ENCODE results near the gene CTIF. TPM values are rescaled to one million over a fixed set of nuclear protein-coding genes. Genes with fewer than 3 reads are reported as not detected.

The CTIF gene
- total RNA-seq, 4 donors from 2014 or later: 14.1 to 78.2 (median 18.4) TPM

DNA sequence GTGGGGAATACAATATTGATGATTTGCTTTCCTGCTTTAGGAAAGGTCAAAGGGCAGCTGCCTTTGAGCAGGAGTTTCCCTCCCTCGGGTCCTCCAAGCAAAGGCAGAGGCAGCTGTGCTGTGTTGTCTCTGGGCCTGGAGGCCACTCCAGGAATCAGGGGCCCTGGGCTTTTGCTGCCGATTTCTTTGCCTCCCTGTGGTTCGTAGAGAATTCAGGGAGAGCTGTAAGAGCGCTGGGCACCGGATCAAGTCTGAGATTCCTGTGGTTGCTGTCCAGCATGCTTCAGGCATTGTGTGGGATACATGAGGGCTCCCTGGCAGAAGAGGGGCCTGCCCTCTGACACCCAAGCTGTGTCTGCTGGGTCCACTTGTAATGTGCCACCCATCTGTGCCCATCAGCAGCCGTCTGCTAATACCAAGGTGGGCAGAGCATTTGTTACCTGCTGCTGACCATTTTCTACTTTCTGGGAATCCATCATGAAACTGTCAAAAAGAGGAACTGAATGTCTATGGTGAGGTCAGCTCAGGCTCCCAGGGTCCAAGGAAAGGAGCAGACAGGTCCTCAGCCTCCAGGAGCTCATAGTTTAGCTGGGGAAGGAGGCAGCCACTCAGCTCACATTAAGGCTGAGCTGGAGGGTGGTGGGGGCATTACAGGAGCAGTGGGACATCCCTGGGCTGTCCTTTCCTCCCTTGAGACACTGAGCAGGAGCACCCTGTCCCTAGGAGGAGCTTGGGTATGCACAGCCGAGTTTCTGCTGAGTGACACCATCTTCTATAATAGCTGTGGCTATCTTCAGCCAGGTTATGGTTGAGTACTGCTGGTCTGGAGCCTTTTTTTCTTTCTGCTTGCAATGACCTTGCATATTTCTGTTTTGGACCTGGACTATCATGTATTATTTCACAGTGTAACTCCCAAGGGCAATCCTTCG is 68.5 kb downstream of the CTIF start:
- no peak for DNase-seq
- H3K4me1 ChIP-seq: peaks cover 0 to 11% (median 2%) of the 10 kb centered on the region in 4 donors
- in situ Hi-C loops (cut with MboI; ENCODE audit: low pct_ligation_motif_present in 1 of 4, low pct_unique_long_range_greater_than_20kb in 1 of 4, low sequenced_read_pairs in 3 of 4) (no loop called here), intact Hi-C loops (cut with DNase I; ENCODE audit: low total_unique reads) (no loop called here)
- H3K9me3 ChIP-seq: no peaks in the 10 kb centered on the region
- H3K4me3 ChIP-seq: no peak overlapping the region
- H3K36me3 ChIP-seq: no peaks in the 10 kb centered on the region
- WGBS, 2 donors (ENCODE audit: low coverage in 1 of 2): 63% methylated on average over 8 of the region's 8 CpGs; no CpG with 5 or more reads in 1 of the 2 donors
- no peaks in the 10 kb centered on the region for H3K27me3 ChIP-seq
- TF ChIP-seq POLR2A (IDR thresholded peaks at IDR 0.05) (no peak), POLR2AphosphoS5 (IDR thresholded peaks at IDR 0.05) (no peak), EP300 (IDR thresholded peaks at IDR 0.05; ENCODE audit: low read depth) (no peak)
- TF ChIP-seq, protein P1, sequence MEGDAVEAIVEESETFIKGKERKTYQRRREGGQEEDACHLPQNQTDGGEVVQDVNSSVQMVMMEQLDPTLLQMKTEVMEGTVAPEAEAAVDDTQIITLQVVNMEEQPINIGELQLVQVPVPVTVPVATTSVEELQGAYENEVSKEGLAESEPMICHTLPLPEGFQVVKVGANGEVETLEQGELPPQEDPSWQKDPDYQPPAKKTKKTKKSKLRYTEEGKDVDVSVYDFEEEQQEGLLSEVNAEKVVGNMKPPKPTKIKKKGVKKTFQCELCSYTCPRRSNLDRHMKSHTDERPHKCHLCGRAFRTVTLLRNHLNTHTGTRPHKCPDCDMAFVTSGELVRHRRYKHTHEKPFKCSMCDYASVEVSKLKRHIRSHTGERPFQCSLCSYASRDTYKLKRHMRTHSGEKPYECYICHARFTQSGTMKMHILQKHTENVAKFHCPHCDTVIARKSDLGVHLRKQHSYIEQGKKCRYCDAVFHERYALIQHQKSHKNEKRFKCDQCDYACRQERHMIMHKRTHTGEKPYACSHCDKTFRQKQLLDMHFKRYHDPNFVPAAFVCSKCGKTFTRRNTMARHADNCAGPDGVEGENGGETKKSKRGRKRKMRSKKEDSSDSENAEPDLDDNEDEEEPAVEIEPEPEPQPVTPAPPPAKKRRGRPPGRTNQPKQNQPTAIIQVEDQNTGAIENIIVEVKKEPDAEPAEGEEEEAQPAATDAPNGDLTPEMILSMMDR (IDR thresholded peaks at IDR 0.05): no peak
- H3K27ac ChIP-seq: no peak overlapping the region

- Histone ChIP-seq H3K36me3 (no peaks in the 10 kb centered on the region), H3K27me3 (no peaks in the 10 kb centered on the region), H3K27ac (no peak overlapping the region), H3K4me1 (peaks cover 0 to 11% (median 2%) of the 10 kb centered on the region in 4 donors), H3K9me3 (no peaks in the 10 kb centered on the region), H3K4me3 (no peak overlapping the region)
- 76% methylated on average over 5 of the region's 5 CpGs; no CpG with 5 or more reads in 1 of the 2 donors for WGBS, 2 donors (ENCODE audit: low coverage in 1 of 2)
- DNase-seq: no peak
- intact Hi-C loops (cut with DNase I; ENCODE audit: low total_unique reads): no loop called here
- TF ChIP-seq, protein P1 (IDR thresholded peaks at IDR 0.05): no peak
- TF ChIP-seq POLR2AphosphoS5 (IDR thresholded peaks at IDR 0.05): no peak
- no peak for TF ChIP-seq EP300 (IDR thresholded peaks at IDR 0.05; ENCODE audit: low read depth)
- no peak for TF ChIP-seq POLR2A (IDR thresholded peaks at IDR 0.05)
- in situ Hi-C loops (cut with MboI; ENCODE audit: low pct_ligation_motif_present in 1 of 4, low pct_unique_long_range_greater_than_20kb in 1 of 4, low sequenced_read_pairs in 3 of 4): no loop called here
Measured at GRCh38 chr18:48608581-48608980, 69.8 kb downstream of the CTIF start.

- H3K9me3 ChIP-seq: no peaks in the 10 kb centered on the region
- in situ Hi-C loops (cut with MboI; ENCODE audit: low pct_ligation_motif_present in 1 of 4, low pct_unique_long_range_greater_than_20kb in 1 of 4, low sequenced_read_pairs in 3 of 4) (no loop called here), intact Hi-C loops (cut with DNase I; ENCODE audit: low total_unique reads) (no loop called here)
- no peak overlapping the region for H3K27ac ChIP-seq
- peaks cover 0 to 13% (median 5%) of the 10 kb centered on the region in 4 donors for H3K4me1 ChIP-seq
- DNase-seq: no peak
- H3K4me3 ChIP-seq: no peak overlapping the region
- H3K27me3 ChIP-seq: no peaks in the 10 kb centered on the region
- TF ChIP-seq, protein P1 (IDR thresholded peaks at IDR 0.05): no peak
- TF ChIP-seq POLR2A (IDR thresholded peaks at IDR 0.05) (no peak), POLR2AphosphoS5 (IDR thresholded peaks at IDR 0.05) (no peak), EP300 (IDR thresholded peaks at IDR 0.05; ENCODE audit: low read depth) (no peak)
- 80 to 85% methylated on average over 1 to 3 of the region's 3 CpGs for WGBS, 2 donors (ENCODE audit: low coverage in 1 of 2)
- no peaks in the 10 kb centered on the region for H3K36me3 ChIP-seq
Measured at GRCh38 chr18:48609114-48609513, 70.3 kb downstream of the CTIF start.

DNA sequence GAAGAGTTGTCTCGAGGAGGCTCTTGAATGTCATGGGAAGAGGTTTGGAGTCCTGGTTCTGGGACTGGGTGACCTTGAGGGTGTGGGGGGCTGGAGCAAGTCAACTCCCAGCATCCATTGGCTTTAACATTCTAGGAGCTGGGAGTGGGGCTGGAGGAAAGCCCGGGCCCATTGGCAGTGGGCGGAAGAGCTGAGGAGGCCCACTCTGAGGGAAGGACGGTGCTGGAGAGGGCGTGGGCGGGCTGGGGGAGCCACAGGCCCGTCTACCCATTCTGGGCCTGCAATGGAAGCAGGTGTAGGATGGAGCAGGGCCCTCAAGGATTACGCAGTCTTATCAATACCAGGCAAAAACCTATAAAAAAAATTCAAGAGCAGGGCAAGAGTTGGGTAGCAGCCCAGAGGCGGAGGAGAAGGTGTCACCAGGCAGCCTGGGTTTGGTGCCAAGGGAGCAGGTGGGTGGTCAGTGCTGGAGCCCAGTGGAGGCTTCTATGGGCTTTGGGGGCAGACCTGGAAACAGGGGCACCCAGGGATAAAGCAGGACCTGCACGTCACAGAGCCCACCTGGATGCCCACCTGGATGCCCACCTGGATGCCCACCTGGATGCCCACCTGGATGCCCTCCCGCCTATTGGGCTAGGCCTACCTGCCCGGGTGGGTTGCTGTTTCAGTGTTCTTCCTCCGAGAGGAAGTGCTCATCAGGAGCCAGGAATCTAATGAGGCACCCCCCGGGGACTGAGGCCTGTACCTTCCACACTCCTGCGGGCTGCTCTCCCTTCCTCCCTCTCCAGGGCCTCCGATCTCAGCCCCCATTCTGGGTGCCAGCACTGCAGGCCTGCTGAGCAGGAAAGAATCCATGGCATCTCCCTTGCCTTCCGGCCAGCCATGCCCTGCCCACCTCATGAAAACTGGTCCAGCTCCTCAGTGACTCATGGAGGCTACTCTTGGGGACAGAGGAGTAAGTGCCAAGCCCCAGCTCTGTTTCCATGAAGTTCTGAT is 71.3 kb downstream of the CTIF start:
- Histone ChIP-seq H3K4me1 (peaks cover 0 to 13% (median 5%) of the 10 kb centered on the region in 4 donors), H3K36me3 (no peaks in the 10 kb centered on the region), H3K27ac (no peak overlapping the region), H3K9me3 (no peaks in the 10 kb centered on the region), H3K27me3 (no peaks in the 10 kb centered on the region), H3K4me3 (no peak overlapping the region)
- no peak for DNase-seq
- in situ Hi-C loops (cut with MboI; ENCODE audit: low pct_ligation_motif_present in 1 of 4, low pct_unique_long_range_greater_than_20kb in 1 of 4, low sequenced_read_pairs in 3 of 4) (no loop called here), intact Hi-C loops (cut with DNase I; ENCODE audit: low total_unique reads) (no loop called here)
- 88 to 97% methylated on average over 5 to 17 of the region's 17 CpGs for WGBS, 2 donors (ENCODE audit: low coverage in 1 of 2)
- TF ChIP-seq POLR2AphosphoS5 (IDR thresholded peaks at IDR 0.05) (no peak), EP300 (IDR thresholded peaks at IDR 0.05; ENCODE audit: low read depth) (no peak), POLR2A (IDR thresholded peaks at IDR 0.05) (no peak)
- TF ChIP-seq, protein P1 (IDR thresholded peaks at IDR 0.05): no peak

All from transverse colon (tissue), 4 donors.